SK-N-MC (cell line): Measurements from ENCODE around the gene RAB15.

Experiments
- DNase-seq: peaks from one replicate; pipeline ENCODE4 v3.0.0-alpha.2; 2011; ENCODE audit warnings: low read depth, low spot score
- H3K27ac ChIP-seq: fragments of 200-600 bp; sonication (generic); 2 replicates; pipeline ENCODE4 v1.5.1; 2016; ENCODE audit warnings: mixed run types
- H3K36me3 ChIP-seq: fragments of 200-600 bp; sonication (generic); 2 replicates; pipeline ENCODE4 v1.6.1; 2017; ENCODE audit warnings: antibody characterized with exemption, low read length, mixed read lengths; ENCODE audit not compliant: insufficient read depth
- H3K4me3 ChIP-seq: fragments of 200-600 bp; sonication (generic); 2 replicates; pipeline ENCODE4 v1.5.1; 2016
- H3K9ac ChIP-seq: fragments of 200-600 bp; sonication (generic); 2 replicates; pipeline ENCODE4 v1.8.0; 2017; ENCODE audit warnings: mixed run types, mixed read lengths; ENCODE audit not compliant: insufficient read length
- H3K9me3 ChIP-seq: fragments of 200-600 bp; sonication (generic); 2 replicates; pipeline ENCODE4 v1.6.1; 2017; ENCODE audit warnings: low read depth, mild to moderate bottlenecking, antibody characterized with exemption, low read length, moderate library complexity, mixed read lengths
- EZH2 ChIP-seq: fragments of 200-600 bp; sonication (generic); IDR thresholded peaks from one replicate; pipeline ENCODE4 v1.6.1; 2017; ENCODE audit warnings: antibody characterized with exemption
- FOXP2 ChIP-seq: optimal IDR thresholded peaks from 2 replicates; pipeline ENCODE3; 2011; ENCODE audit warnings: mild to moderate bottlenecking, moderate library complexity; ENCODE audit not compliant: insufficient read depth; ENCODE audit errors: extremely low read length, control extremely low read depth
- POLR2AphosphoS5 ChIP-seq: IDR thresholded peaks from 2 replicates; pipeline ENCODE4 v1.6.1; 2012; ENCODE audit warnings: mild to moderate bottlenecking, low read depth, low read length, borderline replicate concordance

Gene RAB15

DNA sequence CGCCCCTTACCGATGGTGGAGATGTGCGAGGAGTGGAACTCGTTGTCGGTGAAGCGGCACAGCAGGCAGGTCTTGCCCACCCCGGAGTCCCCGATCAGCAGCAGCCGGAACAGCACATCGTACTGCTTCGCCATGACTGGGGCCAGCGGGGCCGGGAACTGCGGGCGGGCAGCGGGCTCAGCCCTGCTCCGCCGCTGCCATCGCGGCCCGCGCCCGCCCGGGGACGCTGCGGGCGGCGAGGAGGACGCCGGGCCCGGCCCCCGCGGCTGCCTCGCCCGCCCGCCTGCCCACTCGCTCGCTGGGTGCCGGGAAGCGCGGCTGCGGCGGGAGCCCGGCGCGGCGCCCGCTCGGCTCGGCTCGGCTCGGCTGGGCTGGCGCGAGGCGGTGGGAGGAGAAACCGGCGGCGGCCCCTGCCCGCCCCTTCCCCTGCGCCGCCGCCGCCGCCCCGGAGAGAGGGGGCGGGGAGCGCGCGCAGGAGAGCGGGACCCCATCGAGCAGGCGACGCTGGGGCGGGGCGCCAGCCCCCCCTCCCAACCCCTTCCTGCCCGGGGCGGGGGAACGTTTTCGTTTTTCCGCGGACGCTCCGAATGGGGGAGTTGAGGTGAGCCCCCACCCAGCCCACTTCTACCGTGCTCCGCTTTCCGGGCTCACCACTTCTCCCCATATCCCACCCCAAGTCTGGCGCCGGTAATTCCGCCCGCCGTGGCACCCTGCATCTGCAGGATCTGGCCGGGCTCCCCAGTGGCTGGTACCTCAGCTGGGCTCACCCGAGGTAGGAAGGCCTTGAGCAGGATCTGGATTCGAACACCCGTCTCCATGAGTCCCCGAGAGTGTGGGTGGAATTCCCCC lies at the start of gene RAB15:
Gene RAB15 (minus strand): TSS at position 394 of the 849 bp plus-strand sequence. CDS start 260 bp downstream, at position 134.
- no peaks in the 10 kb centered on the region for H3K9me3 ChIP-seq
- peak within 1 kb of the TSS; percentile 85 for H3K4me3 ChIP-seq
- DNase-seq = no peak
- H3K9ac ChIP-seq = peak within 1 kb of the TSS; percentile 73
- TF ChIP-seq EZH2 (no peak), POLR2AphosphoS5 (no peak), FOXP2 (no peak)
- H3K36me3 ChIP-seq = no peaks in the 10 kb centered on the region
- H3K27ac ChIP-seq = no peak within 1 kb of the TSS

- DNase-seq = no peak
- H3K4me3 ChIP-seq = no peak overlapping the region
- H3K27ac ChIP-seq = no peak overlapping the region
- no peak overlapping the region for H3K9ac ChIP-seq
- peaks cover 19% of the 10 kb centered on the region; the same call in 1 of the 2 replicates for H3K36me3 ChIP-seq
- TF ChIP-seq FOXP2 (no peak), EZH2 (no peak), POLR2AphosphoS5 (no peak)
- no peaks in the 10 kb centered on the region for H3K9me3 ChIP-seq
These were observed 47.9 kb upstream of the RAB15 start for GRCh38 chr14:65019944-65020566.

DNA sequence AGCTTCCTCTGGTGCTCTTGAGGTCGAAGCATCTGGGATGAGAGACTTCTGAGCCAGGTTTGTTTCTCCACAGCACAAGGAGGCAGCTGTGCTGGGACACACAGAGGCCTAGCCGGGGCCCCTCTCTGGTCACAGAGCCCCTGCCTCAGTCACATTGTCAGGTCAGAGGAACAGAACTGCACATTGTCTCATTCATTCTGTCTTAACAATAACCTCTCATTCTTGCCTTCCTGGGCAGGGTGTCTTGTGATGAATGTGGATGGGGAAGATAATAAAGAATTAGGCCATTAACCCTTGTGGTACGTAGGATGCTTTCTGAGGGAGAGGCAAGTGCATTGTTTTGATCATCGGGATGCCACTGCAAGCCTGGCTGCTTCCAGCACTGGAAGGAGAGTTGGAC lies 44.3 kb upstream of the RAB15 start:
- no peak for DNase-seq
- no peak overlapping the region for H3K9ac ChIP-seq
- H3K9me3 ChIP-seq = no peaks in the 10 kb centered on the region
- no peak overlapping the region for H3K4me3 ChIP-seq
- peaks cover 34% of the 10 kb centered on the region; the same call in 1 of the 2 replicates for H3K36me3 ChIP-seq
- TF ChIP-seq POLR2AphosphoS5 = no peak
- TF ChIP-seq FOXP2 = no peak
- no peak for TF ChIP-seq EZH2
- no peak overlapping the region for H3K27ac ChIP-seq

- Histone ChIP-seq H3K9me3 (no peaks in the 10 kb centered on the region), H3K4me3 (no peak overlapping the region), H3K9ac (no peak overlapping the region), H3K27ac (no peak overlapping the region), H3K36me3 (peaks cover 34% of the 10 kb centered on the region; the same call in 1 of the 2 replicates)
- TF ChIP-seq POLR2AphosphoS5 = no peak
- no peak for DNase-seq
These were observed 43.3 kb upstream of the RAB15 start for GRCh38 chr14:65015391-65015790.

DNA sequence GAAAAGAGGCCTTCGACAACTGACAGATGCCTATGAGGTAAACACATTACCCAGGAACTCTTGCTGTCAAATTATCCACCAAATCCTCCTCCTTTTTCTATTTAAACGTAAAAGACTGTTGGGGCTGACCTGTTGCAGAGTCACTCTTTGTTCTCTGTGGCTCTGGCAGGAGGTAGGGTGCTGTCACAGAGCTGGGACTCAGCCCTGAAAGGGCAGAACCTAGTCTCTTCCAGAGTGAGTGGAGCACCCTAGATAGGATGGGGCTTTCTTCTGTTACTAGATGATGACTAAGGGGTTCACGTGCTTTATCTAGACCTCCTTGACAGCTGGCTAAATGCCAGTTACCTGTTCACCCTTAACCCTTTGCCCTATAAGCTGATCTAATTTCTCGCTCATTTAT lies 40.2 kb upstream of the RAB15 start:
- peaks cover 34% of the 10 kb centered on the region; the same call in 1 of the 2 replicates for H3K36me3 ChIP-seq
- no peak for TF ChIP-seq FOXP2
- no peak for DNase-seq
- no peak overlapping the region for H3K9ac ChIP-seq
- no peak overlapping the region for H3K4me3 ChIP-seq
- no peak overlapping the region for H3K27ac ChIP-seq
- no peaks in the 10 kb centered on the region for H3K9me3 ChIP-seq

GRCh38 chr14:65011538-65011937 lies 39.4 kb upstream of the RAB15 start:
- H3K9me3 ChIP-seq = no peaks in the 10 kb centered on the region
- TF ChIP-seq EZH2 (no peak), POLR2AphosphoS5 (no peak), FOXP2 (no peak)
- H3K36me3 ChIP-seq = peaks cover 28% of the 10 kb centered on the region; the same call in 1 of the 2 replicates
- DNase-seq = no peak
- H3K9ac ChIP-seq = no peak overlapping the region
- no peak overlapping the region for H3K27ac ChIP-seq
- H3K4me3 ChIP-seq = no peak overlapping the region

DNA sequence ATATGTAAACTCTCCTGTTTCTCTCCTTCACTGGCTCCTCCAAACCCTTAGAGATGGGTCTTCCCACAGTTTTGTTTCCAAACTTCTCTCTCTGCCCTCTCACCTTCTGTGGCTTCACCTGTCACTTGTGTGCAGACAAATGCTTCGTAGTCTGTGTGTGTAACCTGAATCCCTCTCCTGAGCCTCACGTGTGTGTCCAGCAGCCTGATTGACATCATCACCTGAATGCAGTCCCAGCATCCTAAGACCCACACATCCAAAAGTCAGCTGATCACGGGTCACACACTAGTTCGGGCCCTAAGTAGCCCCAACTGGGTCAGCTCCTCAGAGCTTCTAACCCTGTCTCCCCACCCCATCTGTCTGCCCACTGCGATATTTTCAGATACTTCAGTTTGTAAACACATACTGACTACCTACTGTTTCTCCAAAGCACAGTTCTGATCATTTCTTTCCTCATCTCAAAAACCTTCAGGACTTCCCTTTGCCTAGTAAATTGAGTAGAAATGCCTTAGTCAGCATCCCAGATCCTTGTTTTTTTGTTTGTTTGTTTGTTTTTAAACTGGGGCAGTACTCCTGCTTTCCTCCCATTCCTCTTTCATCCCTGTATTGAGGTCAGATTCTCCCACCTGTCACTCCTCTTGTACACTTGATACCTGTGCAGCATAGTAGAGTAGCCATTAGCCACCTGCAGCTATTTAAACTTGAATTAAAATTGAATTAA lies 38.2 kb upstream of the RAB15 start:
- Histone ChIP-seq H3K9ac (no peak overlapping the region), H3K27ac (no peak overlapping the region), H3K9me3 (no peaks in the 10 kb centered on the region), H3K4me3 (no peak overlapping the region), H3K36me3 (peaks cover 16% of the 10 kb centered on the region; the same call in 1 of the 2 replicates)
- TF ChIP-seq EZH2 = no peak
- TF ChIP-seq FOXP2 = no peak
- TF ChIP-seq POLR2AphosphoS5 = no peak
- no peak for DNase-seq

- no peak for DNase-seq
- Histone ChIP-seq H3K36me3 (peaks cover 3% of the 10 kb centered on the region; the same call in 1 of the 2 replicates), H3K27ac (no peak overlapping the region), H3K9ac (no peak overlapping the region), H3K4me3 (no peak overlapping the region), H3K9me3 (no peaks in the 10 kb centered on the region)
- TF ChIP-seq POLR2AphosphoS5 (no peak), EZH2 (no peak), FOXP2 (no peak)
These were observed 35.1 kb upstream of the RAB15 start for GRCh38 chr14:65007202-65007601.
